Activated CD4-positive, alpha-beta memory T cell treated with anti-CD3 and anti-CD28 coated beads for 36 hours (primary cell): ENCODE measurements around the gene GRIK3. TPM values are rescaled to one million over a fixed set of nuclear protein-coding genes. Genes with fewer than 3 reads are reported as not detected.

Source experiments
- CTCF ChIA-PET: fragments of 350-600 bp; sonication (Branson Sonifier 250); formaldehyde crosslinking; loops from one replicate; lab custom pipeline; 2021; ENCODE audit warnings: antibody characterized with exemption, inconsistent platforms; lab: Charles Lee
- POLR2A ChIA-PET: fragments of 350-600 bp; sonication (Branson Sonifier 250); formaldehyde crosslinking; loops from one replicate; lab custom pipeline; 2021; ENCODE audit warnings: antibody characterized with exemption; lab: Charles Lee
- DNase-seq: peaks from one replicate; pipeline ENCODE4 v3.0.0-alpha.2; 2020
- H3K27ac Mint-ChIP-seq: one replicate; pipeline ENCODE4 v1.8.0; 2021; ENCODE audit warnings: mixed read lengths
- H3K27me3 Mint-ChIP-seq: one replicate; pipeline ENCODE4 v1.8.0; 2021; ENCODE audit warnings: mixed read lengths
- H3K36me3 Mint-ChIP-seq: one replicate; pipeline ENCODE4 v1.8.0; 2021; ENCODE audit warnings: mixed read lengths
- H3K4me1 Mint-ChIP-seq: one replicate; pipeline ENCODE4 v1.8.0; 2021; ENCODE audit warnings: low read depth, mixed read lengths
- H3K4me3 Mint-ChIP-seq: one replicate; pipeline ENCODE4 v1.8.0; 2021; ENCODE audit warnings: mild to moderate bottlenecking, mixed read lengths
- H3K9me3 Mint-ChIP-seq: one replicate; pipeline ENCODE4 v1.8.0; 2021; ENCODE audit warnings: mixed read lengths
- intact Hi-C: fragments of 100-400 bp; cut with micrococcal nuclease; formaldehyde crosslinking; loops from one replicate; pipeline ENCODE4 v1.15.1; 2023
- total RNA-seq, 2 experiments: library from RNA; stranded (reverse); gene quantifications; one replicate each; pipeline ENCODE4 v1.2.3, GENCODE V29; 2021

The GRIK3 gene
- total RNA-seq, 2 experiments from 2014 or later = not detected

DNA sequence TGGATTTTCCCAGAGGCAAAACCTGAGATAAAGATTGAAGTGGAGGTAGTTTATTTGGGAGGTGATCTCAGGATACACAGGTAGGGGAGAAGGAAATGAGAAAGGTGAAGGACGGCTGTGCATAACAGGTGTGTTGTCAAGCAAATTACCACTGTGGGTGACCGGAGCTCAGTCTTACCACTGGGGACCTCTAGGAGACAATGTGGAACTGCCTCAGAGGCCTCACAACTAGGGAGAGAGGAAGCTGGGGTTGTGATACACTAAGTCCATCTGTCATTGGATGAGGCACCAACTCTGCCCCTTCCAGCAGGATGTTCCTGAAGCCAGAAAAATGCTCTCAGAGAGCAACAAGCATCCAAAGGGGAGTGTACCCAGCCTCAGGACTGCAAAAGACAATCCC lies 32.6 kb downstream of the GRIK3 start:
- no peak overlapping the region for H3K4me3 Mint-ChIP-seq
- intact Hi-C loops = no loop called here
- no peaks in the 10 kb centered on the region for H3K4me1 Mint-ChIP-seq
- no peaks in the 10 kb centered on the region for H3K9me3 Mint-ChIP-seq
- no peak overlapping the region for H3K27ac Mint-ChIP-seq
- ChIA-PET POLR2A (no interaction called here), CTCF (interaction anchor here (1.2 kb wide), 1 partner anchor 485 kb away, joined by 3 read pairs; no protein-coding TSS in a partner anchor)
- peaks cover 5% of the 10 kb centered on the region for H3K27me3 Mint-ChIP-seq
- DNase-seq = no peak
- no peaks in the 10 kb centered on the region for H3K36me3 Mint-ChIP-seq

DNA sequence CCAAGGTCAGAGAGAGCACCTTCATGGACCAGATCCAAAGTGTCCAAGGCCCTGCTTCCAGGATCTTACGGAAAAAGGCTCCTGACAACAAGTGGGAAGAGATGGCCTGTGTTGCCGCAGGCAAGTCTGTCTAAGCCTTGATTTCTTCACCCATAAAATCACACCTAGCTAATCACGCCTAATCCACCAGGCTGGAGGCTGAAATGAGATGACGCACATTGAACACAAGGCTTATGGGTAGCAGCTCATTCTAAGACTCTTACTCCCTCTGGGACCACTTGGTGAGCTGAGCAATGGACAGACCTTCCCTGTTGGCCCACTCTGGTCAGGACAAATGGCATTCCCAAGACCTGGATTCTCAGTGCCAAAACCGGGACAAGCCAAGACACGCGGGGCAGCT lies 38.2 kb downstream of the GRIK3 start:
- intact Hi-C loops = no loop called here
- Mint-ChIP-seq H3K9me3 (no peaks in the 10 kb centered on the region), H3K36me3 (no peaks in the 10 kb centered on the region), H3K27me3 (peaks cover 7% of the 10 kb centered on the region), H3K27ac (no peak overlapping the region), H3K4me3 (no peak overlapping the region), H3K4me1 (no peaks in the 10 kb centered on the region)
- DNase-seq = no peak
- ChIA-PET CTCF (no interaction called here), POLR2A (no interaction called here)

DNA sequence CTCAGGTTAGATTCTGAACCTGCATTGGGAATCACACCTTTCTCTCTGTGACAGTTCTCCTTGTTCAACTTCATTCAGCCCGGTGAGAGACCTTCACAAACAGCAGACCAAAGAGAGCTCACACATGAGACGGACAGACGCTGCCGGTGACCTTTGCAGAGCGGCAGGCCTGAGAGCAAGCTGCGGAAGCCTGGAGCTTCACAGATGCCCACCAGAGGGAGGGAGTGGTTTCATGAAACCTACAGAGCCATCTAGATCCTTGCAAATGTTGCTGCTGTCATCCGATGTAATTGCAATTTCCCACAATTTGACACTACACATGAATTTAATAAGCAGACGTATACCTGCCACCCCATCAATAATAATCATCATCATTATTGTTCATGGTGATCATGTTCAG lies 39.4 kb downstream of the GRIK3 start:
- H3K27me3 Mint-ChIP-seq = peaks cover 9% of the 10 kb centered on the region
- no peak for DNase-seq
- intact Hi-C loops = no loop called here
- H3K9me3 Mint-ChIP-seq = no peaks in the 10 kb centered on the region
- POLR2A ChIA-PET = no interaction called here
- CTCF ChIA-PET = interaction anchor here (0.6 kb wide), 1 partner anchor 479 kb away, joined by 3 read pairs; no protein-coding TSS in a partner anchor
- no peak overlapping the region for H3K4me3 Mint-ChIP-seq
- no peaks in the 10 kb centered on the region for H3K4me1 Mint-ChIP-seq
- no peaks in the 10 kb centered on the region for H3K36me3 Mint-ChIP-seq
- no peak overlapping the region for H3K27ac Mint-ChIP-seq

DNA sequence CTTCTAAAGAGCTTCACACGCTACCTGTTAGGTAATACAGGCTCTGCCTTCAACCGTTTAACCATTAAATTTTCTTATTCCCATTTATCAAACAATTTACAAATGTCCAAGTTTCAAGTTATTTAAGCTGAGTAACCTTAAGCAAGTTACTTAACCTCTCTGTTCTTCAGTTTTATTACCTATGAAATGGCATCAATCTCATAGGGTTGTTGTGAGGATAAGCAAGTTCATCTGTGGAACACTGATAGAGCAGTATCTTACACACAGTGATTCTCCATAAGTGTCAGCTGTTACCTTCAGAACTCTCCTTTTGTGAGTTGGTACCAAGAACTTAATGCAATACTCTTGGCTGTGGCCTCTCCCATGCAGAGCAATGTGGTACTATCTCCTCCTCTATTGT lies 40.0 kb downstream of the GRIK3 start:
- intact Hi-C loops = no loop called here
- Mint-ChIP-seq H3K4me1 (no peaks in the 10 kb centered on the region), H3K4me3 (no peak overlapping the region), H3K36me3 (no peaks in the 10 kb centered on the region), H3K9me3 (no peaks in the 10 kb centered on the region), H3K27me3 (peaks cover 9% of the 10 kb centered on the region), H3K27ac (no peak overlapping the region)
- no peak for DNase-seq
- POLR2A ChIA-PET = no interaction called here
- CTCF ChIA-PET = no interaction called here

DNA sequence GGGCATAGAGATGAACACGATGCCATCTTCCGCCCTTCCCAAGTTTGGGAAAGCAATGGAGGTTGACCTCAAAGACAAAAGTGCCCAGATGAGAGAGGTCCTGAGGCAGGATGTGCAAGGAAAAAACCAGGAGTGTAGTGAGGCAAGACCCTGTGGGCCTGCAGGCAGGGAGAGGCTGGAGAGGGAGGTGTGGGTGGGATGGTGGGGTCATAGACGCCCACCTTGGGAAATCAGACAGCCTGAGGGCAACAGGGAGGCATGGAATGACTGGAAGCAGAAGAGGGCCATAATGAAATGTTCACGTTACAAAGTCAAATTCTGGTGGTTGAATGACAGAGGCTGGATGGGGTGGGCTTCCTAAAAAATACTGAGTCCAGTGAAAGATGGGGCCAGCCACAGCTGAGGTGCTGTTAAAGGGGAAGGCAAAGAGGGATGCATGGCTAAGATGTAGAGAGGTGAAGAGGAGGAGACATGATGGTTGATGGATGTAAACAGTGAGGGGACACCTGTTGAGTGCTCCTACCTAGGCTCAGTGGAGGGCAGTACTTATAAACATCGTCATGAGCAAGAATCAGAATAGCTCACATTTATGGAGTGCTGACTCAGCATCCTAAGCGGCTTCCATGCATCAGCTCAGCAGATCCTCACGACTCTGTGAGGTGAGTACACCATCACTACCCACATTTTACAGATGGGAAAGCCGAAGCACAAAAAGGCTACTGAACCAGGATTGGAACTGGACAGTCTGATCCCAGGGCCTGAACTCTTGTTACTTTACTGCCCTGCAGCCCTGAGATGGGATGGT lies 42.0 kb downstream of the GRIK3 start:
- no peaks in the 10 kb centered on the region for H3K9me3 Mint-ChIP-seq

DNA sequence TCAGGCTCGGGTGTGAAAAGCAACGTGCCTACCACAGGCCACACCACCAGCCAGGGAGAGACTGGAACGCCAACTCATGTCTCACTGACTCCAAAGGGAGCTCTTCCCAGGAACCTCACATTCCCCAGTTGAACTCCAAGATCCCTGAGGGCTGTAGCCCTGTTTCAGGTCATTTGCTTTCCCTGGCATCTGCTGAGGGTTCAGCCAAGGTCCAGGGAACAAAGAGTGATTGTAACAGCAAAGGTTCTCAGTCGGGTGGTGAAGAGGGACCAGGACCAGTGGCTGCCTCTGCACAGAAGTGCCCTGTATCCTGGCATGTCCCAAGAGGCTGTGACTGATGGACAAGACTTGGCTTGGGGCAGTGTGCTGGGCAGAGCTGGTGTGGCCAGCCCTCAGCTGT lies 42.8 kb downstream of the GRIK3 start:
- ChIA-PET POLR2A (no interaction called here), CTCF (no interaction called here)
- H3K4me1 Mint-ChIP-seq = no peaks in the 10 kb centered on the region
- H3K27ac Mint-ChIP-seq = no peak overlapping the region
- H3K36me3 Mint-ChIP-seq = no peaks in the 10 kb centered on the region
- intact Hi-C loops = no loop called here
- H3K4me3 Mint-ChIP-seq = no peak overlapping the region
- H3K9me3 Mint-ChIP-seq = no peaks in the 10 kb centered on the region
- peaks cover 11% of the 10 kb centered on the region for H3K27me3 Mint-ChIP-seq
- no peak for DNase-seq

More for the DNA sequence above, 42.0 kb downstream of the GRIK3 start:
- H3K4me3 Mint-ChIP-seq = no peak overlapping the region
- POLR2A ChIA-PET = no interaction called here
- intact Hi-C loops = no loop called here
- DNase-seq = no peak
- no peaks in the 10 kb centered on the region for H3K36me3 Mint-ChIP-seq
- CTCF ChIA-PET = no interaction called here
- H3K27me3 Mint-ChIP-seq = peaks cover 11% of the 10 kb centered on the region
- H3K27ac Mint-ChIP-seq = no peak overlapping the region
- H3K4me1 Mint-ChIP-seq = no peaks in the 10 kb centered on the region

DNA sequence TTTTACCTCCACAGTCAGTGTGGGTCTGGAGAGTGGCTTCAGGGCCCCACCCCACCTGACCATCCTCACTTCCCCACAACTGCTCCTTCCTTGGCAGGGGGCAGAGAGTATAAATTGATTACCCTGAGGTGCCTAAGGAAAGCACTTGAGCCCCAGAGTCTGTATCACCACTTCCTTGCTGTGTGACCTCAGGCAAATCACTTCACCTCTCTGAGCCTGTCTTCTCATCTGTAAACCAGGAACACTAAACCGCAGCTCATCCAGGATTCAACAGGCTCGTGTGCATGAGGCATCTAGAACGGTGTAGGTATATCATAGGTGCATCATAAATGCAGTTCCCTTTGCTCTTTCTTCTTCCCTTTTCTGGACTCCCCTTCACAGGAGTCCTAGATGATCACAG lies 43.4 kb downstream of the GRIK3 start:
- H3K27ac Mint-ChIP-seq = no peak overlapping the region
- no peak overlapping the region for H3K4me3 Mint-ChIP-seq
- peaks cover 11% of the 10 kb centered on the region for H3K27me3 Mint-ChIP-seq
- POLR2A ChIA-PET = no interaction called here
- intact Hi-C loops = no loop called here
- CTCF ChIA-PET = no interaction called here
- H3K4me1 Mint-ChIP-seq = no peaks in the 10 kb centered on the region
- DNase-seq = no peak
- no peaks in the 10 kb centered on the region for H3K9me3 Mint-ChIP-seq
- H3K36me3 Mint-ChIP-seq = no peaks in the 10 kb centered on the region

DNA sequence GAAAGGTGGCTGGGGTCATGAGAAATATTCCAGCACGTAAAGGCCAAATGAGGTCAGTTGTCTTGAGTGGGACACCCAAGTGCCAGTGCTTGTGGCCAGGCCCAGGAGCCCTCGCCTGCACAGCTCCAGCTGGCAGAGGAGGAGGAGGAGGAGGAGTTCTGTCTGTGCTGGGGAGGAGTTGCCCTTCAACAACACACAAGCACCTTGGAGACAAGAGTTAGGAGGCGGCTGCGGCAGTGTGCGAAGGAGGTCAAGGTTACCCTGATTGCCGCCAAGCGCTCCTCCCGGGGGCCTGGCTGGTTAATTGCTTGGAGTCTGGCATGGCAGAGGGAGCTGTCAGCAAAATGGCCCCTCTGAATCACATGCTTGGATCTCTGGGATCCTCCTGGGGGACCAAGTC lies 45.1 kb downstream of the GRIK3 start:
- intact Hi-C loops = no loop called here
- Mint-ChIP-seq H3K27me3 (peaks cover 12% of the 10 kb centered on the region), H3K9me3 (no peaks in the 10 kb centered on the region), H3K4me1 (no peaks in the 10 kb centered on the region), H3K36me3 (no peaks in the 10 kb centered on the region), H3K4me3 (no peak overlapping the region), H3K27ac (no peak overlapping the region)
- ChIA-PET POLR2A (no interaction called here), CTCF (no interaction called here)
- no peak for DNase-seq

DNA sequence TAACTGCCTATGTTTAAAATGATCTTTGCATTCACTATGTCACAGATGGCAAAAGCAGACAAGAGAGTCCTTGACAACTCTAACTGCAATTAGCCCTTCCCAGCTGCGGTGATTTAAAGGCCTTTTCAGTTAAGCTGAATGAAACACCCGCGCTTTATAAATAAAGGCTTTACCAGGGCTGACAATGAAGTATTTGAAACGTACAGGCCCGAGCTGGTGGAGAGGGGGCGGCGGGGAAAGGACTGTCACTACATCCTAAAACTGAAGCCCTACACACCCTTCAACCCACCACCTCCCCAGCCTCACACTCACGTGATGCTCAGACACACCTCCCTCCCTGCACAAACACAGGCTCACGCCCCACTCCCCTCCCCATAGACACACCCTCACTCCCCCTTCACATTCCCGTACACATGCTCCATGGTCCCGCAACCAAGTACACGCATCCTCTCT lies 45.5 kb downstream of the GRIK3 start:
- CTCF ChIA-PET = no interaction called here
- POLR2A ChIA-PET = no interaction called here

DNA sequence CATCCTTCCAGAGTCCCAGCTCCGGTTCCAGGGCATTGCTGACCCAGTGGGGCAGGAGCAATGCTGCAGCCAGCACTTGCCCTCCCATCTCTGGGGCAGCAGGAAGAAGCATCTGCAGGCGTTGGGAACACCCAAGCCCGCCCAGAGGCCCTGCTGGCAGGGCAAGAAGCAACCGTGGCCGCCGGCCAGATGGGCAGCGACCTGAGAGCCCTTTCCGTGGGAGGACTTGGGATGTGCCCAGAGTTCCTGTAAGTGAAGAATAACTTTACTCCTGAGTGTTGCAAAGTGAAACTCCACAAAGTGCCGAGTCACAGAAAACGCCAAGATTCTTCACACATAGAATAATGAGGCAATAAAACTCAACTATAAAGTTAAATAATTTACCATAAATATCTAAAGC lies 46.0 kb downstream of the GRIK3 start:
- ChIA-PET CTCF (no interaction called here), POLR2A (no interaction called here)
- Mint-ChIP-seq H3K4me3 (no peak overlapping the region), H3K27ac (no peak overlapping the region), H3K27me3 (peaks cover 13% of the 10 kb centered on the region), H3K4me1 (no peaks in the 10 kb centered on the region), H3K36me3 (no peaks in the 10 kb centered on the region), H3K9me3 (no peaks in the 10 kb centered on the region)
- no peak for DNase-seq
- intact Hi-C loops = no loop called here

More for the DNA sequence above, 45.5 kb downstream of the GRIK3 start:
- H3K4me3 Mint-ChIP-seq = no peak overlapping the region
- H3K27me3 Mint-ChIP-seq = peaks cover 12% of the 10 kb centered on the region
- DNase-seq = no peak
- no peaks in the 10 kb centered on the region for H3K9me3 Mint-ChIP-seq
- H3K4me1 Mint-ChIP-seq = no peaks in the 10 kb centered on the region
- intact Hi-C loops = no loop called here
- H3K36me3 Mint-ChIP-seq = no peaks in the 10 kb centered on the region
- no peak overlapping the region for H3K27ac Mint-ChIP-seq

DNA sequence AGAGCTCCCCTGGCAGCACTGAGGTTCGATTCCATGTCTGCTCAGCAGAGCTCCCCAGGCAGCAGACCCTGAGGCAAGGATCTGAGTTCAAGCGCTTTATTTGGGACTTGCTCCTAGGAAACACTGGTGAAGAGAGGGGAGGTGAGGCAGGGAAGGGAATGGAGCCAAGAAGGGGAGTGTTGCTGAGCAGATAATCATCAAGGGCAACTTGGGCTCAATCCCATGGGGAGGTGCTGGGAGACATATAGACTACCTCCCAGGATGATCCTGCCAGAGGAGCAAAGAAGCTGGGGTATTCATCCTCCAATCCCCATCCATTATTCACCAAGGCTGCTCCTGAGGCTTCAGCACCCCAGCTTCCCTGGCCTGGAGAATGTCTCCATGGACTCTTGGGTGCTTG lies 47.0 kb downstream of the GRIK3 start:
- ChIA-PET POLR2A (no interaction called here), CTCF (no interaction called here)
- Mint-ChIP-seq H3K27ac (no peak overlapping the region), H3K4me3 (no peak overlapping the region), H3K9me3 (no peaks in the 10 kb centered on the region), H3K27me3 (peaks cover 19% of the 10 kb centered on the region), H3K4me1 (no peaks in the 10 kb centered on the region), H3K36me3 (no peaks in the 10 kb centered on the region)
- DNase-seq = no peak
- intact Hi-C loops = no loop called here

DNA sequence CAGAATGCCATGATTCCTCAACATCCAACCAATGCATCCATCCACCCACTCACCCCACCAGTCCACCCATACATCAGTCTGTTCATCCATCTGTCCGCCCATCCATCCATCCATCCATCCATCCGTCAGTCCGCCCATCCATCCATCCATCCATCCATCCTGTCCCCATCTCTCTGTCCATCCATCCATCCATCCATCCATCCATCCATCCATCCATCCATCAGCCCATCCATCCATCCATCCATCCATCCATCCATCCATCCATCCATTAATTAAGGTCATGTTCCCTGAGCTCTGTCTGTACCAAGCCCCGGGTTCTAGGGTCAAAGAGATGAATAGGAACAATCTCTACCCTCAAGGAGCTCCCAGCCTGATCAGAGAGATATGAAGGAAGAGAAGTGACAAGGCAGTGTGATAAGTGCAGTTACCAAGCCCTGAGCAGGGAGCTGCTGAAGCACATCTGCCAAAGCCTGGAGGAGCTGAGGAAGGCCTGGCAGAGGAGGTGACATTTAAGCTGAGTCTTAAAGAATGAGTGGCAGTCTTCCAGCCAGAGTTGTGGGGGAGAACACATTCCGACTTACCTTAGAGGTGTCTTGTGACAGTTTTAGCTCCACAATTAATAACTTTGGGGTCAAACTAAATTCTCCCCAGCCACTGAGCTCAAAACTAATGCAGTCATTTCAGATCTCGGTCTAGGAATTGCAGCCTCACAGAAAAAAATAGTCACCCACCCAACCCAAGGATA lies 47.9 kb downstream of the GRIK3 start:
- POLR2A ChIA-PET = no interaction called here
- Mint-ChIP-seq H3K36me3 (no peaks in the 10 kb centered on the region), H3K27me3 (peaks cover 23% of the 10 kb centered on the region), H3K9me3 (no peaks in the 10 kb centered on the region), H3K4me3 (no peak overlapping the region), H3K4me1 (no peaks in the 10 kb centered on the region), H3K27ac (no peak overlapping the region)
- CTCF ChIA-PET = no interaction called here
- DNase-seq = no peak
- intact Hi-C loops = no loop called here
